Mesenchymal stem cell (in vitro differentiated cells and primary cell): Measurements from ENCODE around the gene TCF15.

Source experiments
- DNase-seq: peaks from one replicate; pipeline ENCODE4 v3.0.0-alpha.2; 2013
- H2AFZ ChIP-seq: one replicate; pipeline ENCODE4 v1.6.1; 2013; ENCODE audit warnings: low read depth, mild to moderate bottlenecking, control low read depth, inconsistent platforms, low read length, moderate library complexity
- H2AK5ac ChIP-seq: 2 replicates; pipeline ENCODE4 v1.6.1; 2013; ENCODE audit warnings: low read length, moderate library complexity, mild to moderate bottlenecking, inconsistent platforms; ENCODE audit not compliant: severe bottlenecking
- H2BK120ac ChIP-seq: one replicate; pipeline ENCODE4 v1.6.1; 2013; ENCODE audit warnings: low read depth, mild to moderate bottlenecking, inconsistent platforms, low read length, moderate library complexity
- H2BK12ac ChIP-seq, 2 experiments: one replicate each; pipeline ENCODE4 v1.6.1; 2013; ENCODE audit warnings: inconsistent platforms in 2 of 2, low read length in 2 of 2, mild to moderate bottlenecking in 2 of 2, moderate library complexity in 2 of 2, control low read depth in 1 of 2
- H2BK15ac ChIP-seq: one replicate; pipeline ENCODE4 v1.6.1; 2013; ENCODE audit warnings: mild to moderate bottlenecking, low read depth, inconsistent platforms; ENCODE audit not compliant: poor library complexity, severe bottlenecking
- H2BK5ac ChIP-seq: 2 replicates; pipeline ENCODE4 v1.6.1; 2013; ENCODE audit warnings: low read depth, mild to moderate bottlenecking, low read length, control low read depth, inconsistent platforms; ENCODE audit not compliant: poor library complexity, severe bottlenecking
- H3K14ac ChIP-seq, 2 experiments: one replicate each; pipeline ENCODE4 v1.6.1; 2013; ENCODE audit warnings: inconsistent platforms in 2 of 2, low read length in 2 of 2, control low read depth in 1 of 2, mild to moderate bottlenecking in 1 of 2, moderate library complexity in 1 of 2
- H3K18ac ChIP-seq, 2 experiments: one replicate each; pipeline ENCODE4 v1.6.1; 2013; ENCODE audit warnings: inconsistent platforms in 2 of 2, low read length in 2 of 2, control low read depth in 1 of 2, low read depth in 1 of 2, mild to moderate bottlenecking in 1 of 2
- H3K23ac ChIP-seq, 2 experiments: one replicate each; pipeline ENCODE4 v1.6.1; 2013; ENCODE audit warnings: inconsistent platforms in 2 of 2, low read length in 2 of 2, mild to moderate bottlenecking in 2 of 2, moderate library complexity in 2 of 2, control low read depth in 1 of 2
- H3K27ac ChIP-seq: 2 replicates; pipeline ENCODE4 v1.5.1; 2013; ENCODE audit warnings: mild to moderate bottlenecking, moderate library complexity, low read length, control low read depth, inconsistent platforms; ENCODE audit not compliant: poor library complexity, severe bottlenecking
- H3K27me3 ChIP-seq, 2 experiments: 2 replicates each; pipeline versions ENCODE4 v1.6.1 to v1.7.0; 2013; ENCODE audit warnings: low read length in 2 of 2, mild to moderate bottlenecking in 2 of 2, moderate library complexity in 2 of 2, control low read depth in 1 of 2, inconsistent platforms in 1 of 2; ENCODE audit not compliant: control insufficient read depth in 1 of 2, insufficient read depth in 1 of 2
- H3K36me3 ChIP-seq, 2 experiments: 2 replicates each; pipeline versions ENCODE4 v1.6.1 to v1.7.0; 2013; ENCODE audit warnings: low read length in 2 of 2, control low read depth in 1 of 2, inconsistent platforms in 1 of 2, low read depth in 1 of 2, mild to moderate bottlenecking in 1 of 2; ENCODE audit not compliant: insufficient read depth in 2 of 2, control insufficient read depth in 1 of 2
- H3K4ac ChIP-seq, 2 experiments: one replicate each; pipeline ENCODE4 v1.6.1; 2013; ENCODE audit warnings: inconsistent platforms in 2 of 2, low read length in 2 of 2, mild to moderate bottlenecking in 2 of 2, moderate library complexity in 2 of 2, control low read depth in 1 of 2, low read depth in 1 of 2
- H3K4me1 ChIP-seq: 2 replicates; pipeline ENCODE4 v1.6.1; 2013; ENCODE audit warnings: low read depth, low read length, control low read depth; ENCODE audit not compliant: control insufficient read depth, insufficient read depth
- H3K4me2 ChIP-seq: 2 replicates; pipeline ENCODE4 v1.6.1; 2013; ENCODE audit warnings: low read length, mild to moderate bottlenecking, inconsistent platforms; ENCODE audit not compliant: poor library complexity, severe bottlenecking
- H3K4me3 ChIP-seq, 2 experiments: 2 replicates each; pipeline versions ENCODE4 v1.5.1 to v1.7.0; 2013; ENCODE audit warnings: low read length in 2 of 2, mild to moderate bottlenecking in 2 of 2, control low read depth in 1 of 2, low read depth in 1 of 2; ENCODE audit not compliant: insufficient read depth in 1 of 2
- H3K79me1 ChIP-seq: replicated peaks from 2 replicates; pipeline ENCODE4 v1.6.1; 2013; ENCODE audit warnings: mild to moderate bottlenecking, control low read depth, low read length, inconsistent platforms; ENCODE audit not compliant: poor library complexity, severe bottlenecking
- H3K9ac ChIP-seq: 2 replicates; pipeline ENCODE4 v1.7.0; 2013; ENCODE audit warnings: mild to moderate bottlenecking, low read length, moderate library complexity
- H3K9me3 ChIP-seq: 2 replicates; pipeline ENCODE4 v1.7.0; 2013; ENCODE audit warnings: mild to moderate bottlenecking, low read length; ENCODE audit not compliant: control insufficient read depth
- H4K8ac ChIP-seq: one replicate; pipeline ENCODE4 v1.6.1; 2013; ENCODE audit warnings: inconsistent platforms, mild to moderate bottlenecking, low read length, moderate library complexity
- H4K91ac ChIP-seq: one replicate; pipeline ENCODE4 v1.6.1; 2013; ENCODE audit warnings: mild to moderate bottlenecking, low read length, inconsistent platforms
- WGBS: methylation state at CpG from one replicate; pipeline ENCODE4 v1.1.7; 2013; ENCODE audit warnings: mixed read lengths; 5-methylcytosine and 5-hydroxymethylcytosine counted together

TCF15 gene

DNA sequence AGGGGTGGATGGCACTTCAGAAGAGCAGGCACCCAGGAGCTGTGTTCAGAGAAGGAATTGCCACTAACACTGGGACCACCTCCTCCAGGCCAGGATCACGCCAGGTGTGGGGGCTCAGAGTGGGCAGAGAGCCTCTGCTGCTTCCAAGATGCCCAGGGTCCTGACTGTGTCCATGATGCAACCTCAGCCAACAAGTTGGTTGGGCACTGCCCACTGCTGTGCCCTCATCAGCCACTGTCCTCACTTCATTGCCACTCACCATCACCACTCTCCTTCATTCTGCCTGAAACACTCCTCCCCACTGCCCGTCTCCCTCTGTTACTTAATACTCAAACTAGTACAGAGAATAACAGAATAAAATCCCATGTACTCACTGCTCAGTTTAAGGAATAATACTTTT, 16.5 kb upstream of the TCF15 start:
- H3K9me3 ChIP-seq, result peaks cover 8% of the 10 kb centered on the region
- no peak overlapping the region for H4K8ac ChIP-seq
- no peaks in the 10 kb centered on the region for H3K36me3 ChIP-seq
- H2BK12ac ChIP-seq, result no peak overlapping the region
- no peak overlapping the region for H3K14ac ChIP-seq
- no peak overlapping the region for H3K23ac ChIP-seq
- H2AK5ac ChIP-seq, result no peak overlapping the region
- H3K27ac ChIP-seq, result no peak overlapping the region
- 69% methylated on average over 2 of the region's 2 CpGs for WGBS
- no peak overlapping the region for H2BK5ac ChIP-seq
- H3K27me3 ChIP-seq, result peaks cover 44 to 82% of the 10 kb centered on the region in 2 experiments
- no peaks in the 10 kb centered on the region for H3K4me1 ChIP-seq
- no peak overlapping the region for H4K91ac ChIP-seq
- no peak for DNase-seq
- no peak overlapping the region for H2BK120ac ChIP-seq
- no peak overlapping the region for H3K4ac ChIP-seq
- H2BK15ac ChIP-seq, result no peak overlapping the region
- H3K9ac ChIP-seq, result no peak overlapping the region
- H2AFZ ChIP-seq, result no peak overlapping the region
- H3K79me1 ChIP-seq, result no peaks in the 10 kb centered on the region
- no peak overlapping the region for H3K18ac ChIP-seq
- H3K4me2 ChIP-seq, result no peak overlapping the region
- no peak overlapping the region for H3K4me3 ChIP-seq

DNA sequence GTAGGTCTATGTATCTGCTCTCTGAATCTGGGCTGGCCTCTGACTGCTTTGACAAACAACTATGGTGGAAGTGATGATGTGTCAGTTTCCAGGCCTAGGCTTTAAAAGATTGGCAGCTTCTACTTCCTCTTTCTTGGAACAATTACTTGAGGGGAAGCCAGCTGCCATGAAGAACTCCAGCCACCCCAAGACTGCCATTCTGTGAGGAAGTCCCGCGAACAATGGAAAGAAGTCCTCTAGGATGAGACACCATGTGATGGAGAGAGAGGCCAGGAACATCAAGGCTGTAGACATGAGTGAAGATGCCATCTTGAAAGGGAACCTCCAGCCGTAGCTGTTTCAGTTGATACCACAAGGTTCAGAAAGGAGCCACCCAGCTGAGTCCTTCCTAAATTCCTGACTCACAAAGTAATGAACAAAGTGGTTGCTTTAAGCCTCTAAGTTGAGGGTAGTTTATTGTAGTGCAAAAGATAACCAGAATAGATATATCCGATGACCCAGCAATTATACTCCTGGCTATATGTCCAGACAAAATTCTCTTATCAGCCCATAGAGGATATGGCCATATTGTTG, 15.3 kb upstream of the TCF15 start:
- H3K4me3 ChIP-seq, result no peak overlapping the region
- no peak overlapping the region for H2BK5ac ChIP-seq
- H3K79me1 ChIP-seq, result no peaks in the 10 kb centered on the region
- no peak overlapping the region for H4K8ac ChIP-seq
- peaks cover 8% of the 10 kb centered on the region for H3K9me3 ChIP-seq
- H3K36me3 ChIP-seq, result no peaks in the 10 kb centered on the region
- H3K27me3 ChIP-seq, result peaks cover 50 to 75% of the 10 kb centered on the region in 2 experiments
- H3K18ac ChIP-seq, result no peak overlapping the region
- H3K4me1 ChIP-seq, result no peaks in the 10 kb centered on the region
- no peak overlapping the region for H3K4me2 ChIP-seq
- WGBS, result 91% methylated on average over 3 of the region's 4 CpGs
- no peak for DNase-seq
- no peak overlapping the region for H2BK120ac ChIP-seq
- H2AK5ac ChIP-seq, result no peak overlapping the region
- no peak overlapping the region for H2AFZ ChIP-seq
- H3K27ac ChIP-seq, result no peak overlapping the region
- H2BK15ac ChIP-seq, result no peak overlapping the region
- H3K9ac ChIP-seq, result no peak overlapping the region
- H3K4ac ChIP-seq, result no peak overlapping the region
- no peak overlapping the region for H2BK12ac ChIP-seq
- H3K14ac ChIP-seq, result no peak overlapping the region
- no peak overlapping the region for H4K91ac ChIP-seq
- H3K23ac ChIP-seq, result no peak overlapping the region

GRCh38 chr20:623704-624103, 13.6 kb upstream of the TCF15 start:
- peaks cover 57 to 63% of the 10 kb centered on the region in 2 experiments for H3K27me3 ChIP-seq
- H3K79me1 ChIP-seq, result no peaks in the 10 kb centered on the region
- H3K4ac ChIP-seq, result no peak overlapping the region
- H3K18ac ChIP-seq, result no peak overlapping the region
- H2AFZ ChIP-seq, result no peak overlapping the region
- H4K8ac ChIP-seq, result no peak overlapping the region
- no peak overlapping the region for H2BK12ac ChIP-seq
- no peak overlapping the region for H2AK5ac ChIP-seq
- no peak overlapping the region for H4K91ac ChIP-seq
- H2BK5ac ChIP-seq, result no peak overlapping the region
- H3K4me3 ChIP-seq, result no peak overlapping the region
- no peaks in the 10 kb centered on the region for H3K36me3 ChIP-seq
- H3K9me3 ChIP-seq, result peaks cover 10% of the 10 kb centered on the region
- no peak overlapping the region for H2BK15ac ChIP-seq
- H3K9ac ChIP-seq, result no peak overlapping the region
- H2BK120ac ChIP-seq, result no peak overlapping the region
- H3K4me2 ChIP-seq, result no peak overlapping the region
- no peak overlapping the region for H3K23ac ChIP-seq
- no peak overlapping the region for H3K14ac ChIP-seq
- no peak for DNase-seq
- 53% methylated on average over 3 of the region's 4 CpGs for WGBS
- no peaks in the 10 kb centered on the region for H3K4me1 ChIP-seq
- no peak overlapping the region for H3K27ac ChIP-seq

GRCh38 chr20:623021-623420, 12.9 kb upstream of the TCF15 start:
- H2AK5ac ChIP-seq, result no peak overlapping the region
- H2BK120ac ChIP-seq, result no peak overlapping the region
- H3K4me3 ChIP-seq, result no peak overlapping the region
- H3K9me3 ChIP-seq, result peaks cover 17% of the 10 kb centered on the region
- no peak overlapping the region for H3K18ac ChIP-seq
- WGBS, result 26% methylated on average over 4 of the region's 4 CpGs
- no peak overlapping the region for H3K23ac ChIP-seq
- H4K8ac ChIP-seq, result no peak overlapping the region
- no peaks in the 10 kb centered on the region for H3K79me1 ChIP-seq
- H3K4me1 ChIP-seq, result no peaks in the 10 kb centered on the region
- H3K14ac ChIP-seq, result no peak overlapping the region
- no peak overlapping the region for H3K4ac ChIP-seq
- no peak overlapping the region for H3K27ac ChIP-seq
- DNase-seq, result no peak
- H2BK15ac ChIP-seq, result no peak overlapping the region
- H3K4me2 ChIP-seq, result no peak overlapping the region
- no peak overlapping the region for H2BK12ac ChIP-seq
- H2BK5ac ChIP-seq, result no peak overlapping the region
- H4K91ac ChIP-seq, result no peak overlapping the region
- no peak overlapping the region for H2AFZ ChIP-seq
- H3K36me3 ChIP-seq, result no peaks in the 10 kb centered on the region
- H3K9ac ChIP-seq, result no peak overlapping the region
- peaks cover 57 to 63% of the 10 kb centered on the region in 2 experiments for H3K27me3 ChIP-seq
